ENCODE results near the gene PALD1. TPM values are rescaled to one million over a fixed set of nuclear protein-coding genes. Genes with fewer than 3 reads are reported as not detected.
A peak's percentile ranks its signal among the peaks of the same experiment; 100 is the strongest.

The PALD1 gene
- total RNA-seq, 4 donors from 2014 or later: 10.7 to 28.2 (median 14.0) TPM

DNA sequence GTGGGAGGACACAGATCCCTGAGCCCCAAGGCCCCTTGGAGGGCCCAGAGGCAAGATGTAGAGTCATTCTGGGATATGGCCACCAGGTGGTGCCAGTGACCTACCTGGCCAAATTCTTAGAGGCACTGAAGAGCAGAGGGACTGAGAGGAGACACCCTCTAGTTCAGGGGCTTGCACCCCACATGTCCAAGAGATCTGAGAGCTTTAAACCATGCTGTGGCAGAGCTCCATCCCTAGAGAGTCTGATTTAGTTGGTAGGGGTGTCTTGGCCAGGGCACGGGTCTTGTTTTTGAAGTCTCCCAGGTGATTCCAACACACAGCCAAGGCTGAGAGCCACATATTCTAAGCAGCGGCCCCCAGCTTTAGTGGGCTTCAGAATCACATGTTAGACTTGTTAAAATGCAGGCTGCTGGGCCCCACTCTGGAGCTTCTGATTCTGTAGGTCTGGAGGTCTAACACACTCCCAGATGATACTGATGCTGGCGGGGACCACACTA is 71.4 kb downstream of the PALD1 start:
- Histone ChIP-seq H3K36me3 (no peaks in the 10 kb centered on the region), H3K27me3 (no peaks in the 10 kb centered on the region), H3K4me3 (replicated peaks in 1 of 3) (no peak overlapping the region), H3K9me3 (no peaks in the 10 kb centered on the region), H3K27ac (no peak overlapping the region), H3K4me1 (peaks cover 5 to 16% of the 10 kb centered on the region in 2 donors)
- 57 to 82% methylated on average over 2 to 3 of the region's 3 CpGs for WGBS, 2 donors
- intact Hi-C loops (cut with DNase I): loop anchor here (2.0 to 10.0 kb wide), 3 partner anchors 209 to 665 kb away; partner anchors contain the start of gene UNC5B
- TF ChIP-seq POLR2A (IDR thresholded peaks at IDR 0.05): no peak
- TF ChIP-seq, protein P1, sequence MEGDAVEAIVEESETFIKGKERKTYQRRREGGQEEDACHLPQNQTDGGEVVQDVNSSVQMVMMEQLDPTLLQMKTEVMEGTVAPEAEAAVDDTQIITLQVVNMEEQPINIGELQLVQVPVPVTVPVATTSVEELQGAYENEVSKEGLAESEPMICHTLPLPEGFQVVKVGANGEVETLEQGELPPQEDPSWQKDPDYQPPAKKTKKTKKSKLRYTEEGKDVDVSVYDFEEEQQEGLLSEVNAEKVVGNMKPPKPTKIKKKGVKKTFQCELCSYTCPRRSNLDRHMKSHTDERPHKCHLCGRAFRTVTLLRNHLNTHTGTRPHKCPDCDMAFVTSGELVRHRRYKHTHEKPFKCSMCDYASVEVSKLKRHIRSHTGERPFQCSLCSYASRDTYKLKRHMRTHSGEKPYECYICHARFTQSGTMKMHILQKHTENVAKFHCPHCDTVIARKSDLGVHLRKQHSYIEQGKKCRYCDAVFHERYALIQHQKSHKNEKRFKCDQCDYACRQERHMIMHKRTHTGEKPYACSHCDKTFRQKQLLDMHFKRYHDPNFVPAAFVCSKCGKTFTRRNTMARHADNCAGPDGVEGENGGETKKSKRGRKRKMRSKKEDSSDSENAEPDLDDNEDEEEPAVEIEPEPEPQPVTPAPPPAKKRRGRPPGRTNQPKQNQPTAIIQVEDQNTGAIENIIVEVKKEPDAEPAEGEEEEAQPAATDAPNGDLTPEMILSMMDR (IDR thresholded peaks at IDR 0.05): peak; percentile 80 to 95 (median 88)
- peak; percentile 69 to 76 for DNase-seq

DNA sequence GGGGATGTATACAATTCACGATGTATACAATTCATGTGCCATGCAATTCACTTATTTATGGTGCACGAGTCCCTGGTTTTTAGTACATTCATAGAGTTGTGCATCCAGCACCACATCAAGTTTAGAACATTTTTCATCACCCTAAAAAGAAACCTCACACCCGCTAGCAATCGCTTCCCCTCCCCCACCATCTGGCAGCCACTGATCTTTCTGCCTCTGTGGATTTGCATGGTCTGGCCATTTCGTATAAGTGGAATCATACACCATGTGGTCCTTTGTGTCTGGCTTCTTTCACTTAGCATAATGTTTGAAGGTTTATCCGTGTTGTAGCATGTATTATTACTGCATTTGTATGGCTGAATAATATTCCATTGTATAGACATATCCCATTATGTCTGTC is 71.9 kb downstream of the PALD1 start:
- TF ChIP-seq POLR2A (IDR thresholded peaks at IDR 0.05): no peak
- TF ChIP-seq, protein P1 (IDR thresholded peaks at IDR 0.05): no peak
- 75 to 84% methylated on average over 6 of the region's 6 CpGs for WGBS, 2 donors
- no peaks in the 10 kb centered on the region for H3K27me3 ChIP-seq
- no peak overlapping the region for H3K27ac ChIP-seq
- no peaks in the 10 kb centered on the region for H3K9me3 ChIP-seq
- no peak overlapping the region for H3K4me3 ChIP-seq (replicated peaks in 1 of 3)
- DNase-seq: no peak
- H3K36me3 ChIP-seq: no peaks in the 10 kb centered on the region
- H3K4me1 ChIP-seq: peaks cover 5 to 16% of the 10 kb centered on the region in 2 donors
- intact Hi-C loops (cut with DNase I): no loop called here

DNA sequence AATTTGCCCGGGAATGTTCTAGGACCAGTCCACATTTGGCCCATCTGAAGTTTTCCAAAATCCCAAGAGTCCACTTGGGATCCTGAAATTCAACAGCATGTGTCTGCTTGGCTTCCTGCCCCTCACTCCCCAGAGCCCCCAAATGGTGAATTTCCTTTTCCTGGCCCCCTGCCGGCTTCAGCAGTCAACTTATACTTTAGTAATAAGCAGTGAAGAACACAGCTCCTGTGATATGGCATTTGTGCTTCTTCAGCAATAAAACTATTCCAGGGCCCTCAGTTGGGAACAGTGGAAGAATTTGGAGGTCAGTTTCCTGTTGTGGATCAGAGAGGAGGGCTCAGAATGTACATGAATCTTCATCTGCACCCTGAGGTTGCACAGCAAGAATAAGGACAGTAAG is 72.9 kb downstream of the PALD1 start:
- TF ChIP-seq, protein P1 (IDR thresholded peaks at IDR 0.05): no peak
- no peak for DNase-seq
- peaks cover 0 to 11% of the 10 kb centered on the region in 2 donors for H3K4me1 ChIP-seq
- H3K36me3 ChIP-seq: no peaks in the 10 kb centered on the region
- H3K27ac ChIP-seq: peak overlapping the region; percentile 30 to 84 (median 64)
- H3K27me3 ChIP-seq: no peaks in the 10 kb centered on the region
- 49 to 57% methylated on average over 2 of the region's 2 CpGs for WGBS, 2 donors
- H3K4me3 ChIP-seq (replicated peaks in 1 of 3): no peak overlapping the region
- H3K9me3 ChIP-seq: no peaks in the 10 kb centered on the region
- intact Hi-C loops (cut with DNase I): no loop called here

DNA sequence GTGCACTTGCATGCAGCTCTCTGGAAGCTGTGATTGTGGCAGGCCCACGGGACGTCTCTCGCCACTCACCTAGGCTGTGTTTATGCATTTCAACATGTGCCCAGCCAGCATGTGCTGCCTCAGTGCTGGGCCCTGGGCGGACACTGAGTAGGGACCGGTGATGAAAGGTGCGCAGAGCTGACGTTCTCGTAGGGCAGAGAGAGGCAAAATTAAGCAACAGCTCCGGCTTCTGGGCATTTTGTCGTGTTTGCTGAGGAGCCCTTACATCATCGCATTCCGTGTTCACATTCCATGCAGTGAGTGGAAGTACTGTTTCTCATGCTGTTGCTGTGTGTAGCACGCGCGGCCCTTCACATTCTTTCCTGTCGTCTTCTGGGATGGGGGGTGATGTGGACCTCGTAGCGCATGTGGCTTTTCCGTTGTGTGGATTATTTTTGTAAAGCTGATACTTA is 73.4 kb downstream of the PALD1 start:
- TF ChIP-seq, protein P1 (IDR thresholded peaks at IDR 0.05): peak in 1 of 6 experiments; percentile 13
- TF ChIP-seq POLR2A (IDR thresholded peaks at IDR 0.05): peak in 1 of 2 donors; percentile 60
- Histone ChIP-seq H3K9me3 (no peaks in the 10 kb centered on the region), H3K27ac (peak overlapping the region; percentile 30 to 84 (median 64)), H3K36me3 (no peaks in the 10 kb centered on the region), H3K4me1 (peaks cover 0 to 8% of the 10 kb centered on the region in 2 donors), H3K4me3 (replicated peaks in 1 of 3) (no peak overlapping the region), H3K27me3 (no peaks in the 10 kb centered on the region)
- WGBS, 2 donors: 33 to 34% methylated on average over 19 of the region's 19 CpGs
- peak; percentile 94 to 95 for DNase-seq
- intact Hi-C loops (cut with DNase I): no loop called here

DNA sequence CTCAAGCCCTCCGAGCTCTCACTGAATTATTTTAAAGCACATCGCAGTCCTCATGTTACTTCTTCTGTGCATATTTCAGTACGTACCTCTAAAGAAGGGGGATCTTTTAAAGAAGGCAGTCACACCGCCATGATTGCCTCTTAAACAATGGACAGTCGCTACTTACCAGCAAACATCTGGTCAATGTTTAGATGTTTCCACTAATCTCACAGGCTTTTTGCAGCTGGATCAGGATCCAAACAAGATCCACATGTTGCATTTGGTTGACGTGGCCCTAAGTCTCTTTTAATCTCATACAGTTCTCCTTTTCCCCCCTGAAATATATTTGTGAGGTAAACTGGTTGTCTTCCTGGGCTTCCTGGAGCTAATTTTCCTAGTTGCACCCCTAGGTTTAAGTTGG is 74.0 kb downstream of the PALD1 start:
- DNase-seq: no peak
- Histone ChIP-seq H3K4me1 (peaks cover 0 to 8% of the 10 kb centered on the region in 2 donors), H3K9me3 (no peaks in the 10 kb centered on the region), H3K4me3 (replicated peaks in 1 of 3) (no peak overlapping the region), H3K27ac (peak overlapping the region; percentile 25 to 84 (median 45)), H3K36me3 (no peaks in the 10 kb centered on the region), H3K27me3 (no peaks in the 10 kb centered on the region)
- intact Hi-C loops (cut with DNase I): no loop called here
- WGBS, 2 donors: 78 to 82% methylated on average over 6 of the region's 6 CpGs
- TF ChIP-seq, protein P1 (IDR thresholded peaks at IDR 0.05): no peak
- TF ChIP-seq POLR2A (IDR thresholded peaks at IDR 0.05): no peak

Data from thyroid gland (tissue), 4 donors.